T-cell (primary cell): ENCODE data around the gene ZNF524. TPM values are rescaled to one million over a fixed set of nuclear protein-coding genes. Genes with fewer than 3 reads are reported as not detected.
A peak's percentile ranks its signal among the peaks of the same experiment; 100 is the strongest.
"Not testable (repeated sequence)": the region's sequence is repeated elsewhere in the genome, so short reads cannot be mapped to it uniquely, and the experiment has no call there.

Experiments
- ATAC-seq, 4 experiments: fragments of 200-7000 bp in 3 of 4; fragments of 150-1000 bp in 1 of 4; cut with Tn5 transposase; replicated peaks in 1 of 4; 1 replicate in 3 of 4; 2 replicates in 1 of 4; pipeline ENCODE4 v1.10.0; 2021; ENCODE audit warnings: moderate library complexity in 3 of 4, mild to moderate bottlenecking in 2 of 4, moderate number of reproducible peaks in 1 of 4
- CTCF ChIA-PET, 2 donors: fragments of 300-600 bp; sonication (Branson Sonifier 250); formaldehyde crosslinking; loops; one replicate each; lab custom pipeline; 2022; ENCODE audit warnings: antibody characterized with exemption in 2 of 2; lab: Charles Lee
- POLR2A ChIA-PET, 2 donors: fragments of 300-600 bp; sonication (Branson Sonifier 250); formaldehyde crosslinking; loops; one replicate each; lab custom pipeline; 2022; ENCODE audit warnings: antibody characterized with exemption in 2 of 2; lab: Charles Lee
- DNase-seq, 35 experiments: peaks; one replicate each; pipeline versions ENCODE4 v3.0.0 to v3.0.0-alpha.2; 2013 to 2023
- H3K27ac ChIP-seq: one replicate; pipeline ENCODE4 v1.5.1; 2013; ENCODE audit warnings: low read length
- H3K27me3 ChIP-seq, 2 experiments: replicated peaks in 1 of 2; 1 replicate in 1 of 2; 2 replicates in 1 of 2; pipeline versions ENCODE4 v1.6.1 to v1.7.0; 2013; ENCODE audit warnings: low read length in 1 of 2, mixed read lengths in 1 of 2; ENCODE audit not compliant: control insufficient read depth in 2 of 2, insufficient read depth in 2 of 2; ENCODE audit errors: extremely low read depth in 1 of 2
- H3K36me3 ChIP-seq, 2 donors: 1 replicate in 1 of 2; 2 replicates in 1 of 2; pipeline versions ENCODE4 v1.6.1 to v1.7.0; 2013; ENCODE audit warnings: low read length in 1 of 2; ENCODE audit not compliant: control insufficient read depth in 2 of 2, insufficient read depth in 1 of 2; ENCODE audit errors: extremely low read depth in 1 of 2
- H3K4me1 ChIP-seq, 2 experiments: 1 replicate in 1 of 2; 2 replicates in 1 of 2; pipeline versions ENCODE4 v1.6.1 to v1.7.0; 2013; ENCODE audit warnings: low read length in 2 of 2, mixed read lengths in 1 of 2; ENCODE audit not compliant: insufficient read depth in 2 of 2, control insufficient read depth in 1 of 2; ENCODE audit errors: extremely low read depth in 1 of 2
- H3K4me3 ChIP-seq, 2 donors: 1 replicate in 1 of 2; 2 replicates in 1 of 2; pipeline versions ENCODE4 v1.5.1 to v1.7.0; 2013; ENCODE audit warnings: mild to moderate bottlenecking in 2 of 2, low read length in 1 of 2, moderate library complexity in 1 of 2; ENCODE audit not compliant: control insufficient read depth in 1 of 2; ENCODE audit errors: extremely low read depth in 1 of 2
- H3K9me3 ChIP-seq: 2 replicates; pipeline ENCODE4 v1.7.0; 2013
- H3K27ac Mint-ChIP-seq, 2 donors: one replicate each; pipeline ENCODE4 v1.8.0; 2020 to 2021; ENCODE audit warnings: mild to moderate bottlenecking in 2 of 2, mixed read lengths in 2 of 2
- H3K27me3 Mint-ChIP-seq, 2 donors: one replicate each; pipeline ENCODE4 v1.8.0; 2021 to 2022; ENCODE audit warnings: mixed read lengths in 2 of 2
- H3K36me3 Mint-ChIP-seq: one replicate; pipeline ENCODE4 v1.8.0; 2021; ENCODE audit warnings: mixed read lengths
- H3K4me1 Mint-ChIP-seq, 3 donors: one replicate each; pipeline ENCODE4 v1.8.0; 2020 to 2022; ENCODE audit warnings: mixed read lengths in 3 of 3, mild to moderate bottlenecking in 1 of 3
- H3K4me3 Mint-ChIP-seq, 3 donors: one replicate each; pipeline ENCODE4 v1.8.0; 2020 to 2022; ENCODE audit warnings: mild to moderate bottlenecking in 3 of 3, mixed read lengths in 3 of 3, moderate library complexity in 3 of 3
- H3K9me3 Mint-ChIP-seq, 3 donors: one replicate each; pipeline ENCODE4 v1.8.0; 2020 to 2022; ENCODE audit warnings: mixed read lengths in 3 of 3
- WGBS: methylation state at CpG from one replicate; pipeline ENCODE4 v1.1.5; 2013; ENCODE audit warnings: missing lambda C conversion rate; ENCODE audit not compliant: insufficient coverage; 5-methylcytosine and 5-hydroxymethylcytosine counted together
- total RNA-seq, 35 experiments: library from RNA in 6 of 35; stranded (reverse) in 6 of 35; fragments of 120-200 nt in 1 of 35; gene quantifications; one replicate each; pipeline versions ENCODE4 v1.2.1 to v1.2.4 and lab custom pipeline; 2013 to 2026

ZNF524 gene
- total RNA-seq, 5 donors from 2014 or later (not counting 1 experiment from before 2014, with no cell fraction given) = 14.9 to 42.2 (median 33.4) TPM

DNA sequence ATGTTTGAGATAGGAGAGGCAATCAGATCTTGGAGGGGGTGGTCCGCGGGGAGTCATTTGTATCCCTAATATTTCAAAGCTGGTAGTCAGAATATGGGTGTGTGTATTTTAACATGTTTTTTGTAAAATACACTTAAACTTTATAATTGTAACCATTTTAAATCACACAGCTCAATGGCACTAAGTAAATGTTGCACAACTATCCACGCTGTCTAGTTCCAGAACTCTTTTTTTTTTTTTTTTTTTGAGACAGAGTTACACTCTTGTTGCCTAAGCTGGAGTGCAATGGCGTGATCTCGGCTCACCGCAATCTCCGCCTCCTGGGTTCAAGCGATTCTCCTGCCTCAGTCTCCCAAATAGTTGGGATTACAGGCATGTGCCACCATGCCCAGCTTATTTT lies 16.2 kb upstream of the ZNF524 start:
- DNase-seq, H3K9me3 Mint-ChIP-seq, H3K27ac Mint-ChIP-seq, H3K36me3 Mint-ChIP-seq, H3K27ac ChIP-seq, ATAC-seq, H3K36me3 ChIP-seq, H3K4me3 ChIP-seq, H3K9me3 ChIP-seq, H3K27me3 Mint-ChIP-seq, POLR2A ChIA-PET, H3K4me3 Mint-ChIP-seq: not testable (repeated sequence)
- WGBS = 67% methylated on average over 1 of the region's 8 CpGs
- peaks cover 39 to 48% (median 48%) of the 10 kb centered on the region in 3 donors for H3K4me1 Mint-ChIP-seq
- Histone ChIP-seq H3K27me3 (peaks cover 0 to 17% of the 10 kb centered on the region in 2 experiments), H3K4me1 (peaks cover 23 to 52% of the 10 kb centered on the region in 2 experiments)
- CTCF ChIA-PET = interaction anchor here (0.5 to 1.3 kb wide), 5 partner anchors 21 to 1472 kb away, joined by 3 to 9 read pairs (median 3); partner anchors contain the start of gene ZNF865 (in 1 of the 2)

DNA sequence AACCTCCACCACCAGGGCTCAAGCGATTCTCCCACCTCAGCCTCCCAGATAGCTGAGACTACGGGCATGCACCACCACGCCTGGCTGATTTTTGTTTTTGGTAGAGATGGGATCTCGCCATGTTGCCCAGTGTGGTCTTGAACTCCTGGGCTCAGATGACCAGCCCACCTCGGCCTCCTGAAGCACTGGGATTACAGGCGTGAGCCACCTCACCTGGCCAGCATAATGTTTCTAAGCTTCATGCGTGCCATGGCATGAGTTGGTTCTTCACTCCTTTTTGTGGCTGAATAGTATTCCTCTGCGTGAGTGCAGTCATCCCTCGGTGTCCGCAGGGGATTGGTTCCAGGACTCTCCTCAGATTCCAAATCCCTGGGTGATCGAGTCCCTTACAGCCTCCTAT lies 15.2 kb upstream of the ZNF524 start:
- 94% methylated on average over 7 of the region's 11 CpGs for WGBS
- CTCF ChIA-PET = no interaction called here

DNA sequence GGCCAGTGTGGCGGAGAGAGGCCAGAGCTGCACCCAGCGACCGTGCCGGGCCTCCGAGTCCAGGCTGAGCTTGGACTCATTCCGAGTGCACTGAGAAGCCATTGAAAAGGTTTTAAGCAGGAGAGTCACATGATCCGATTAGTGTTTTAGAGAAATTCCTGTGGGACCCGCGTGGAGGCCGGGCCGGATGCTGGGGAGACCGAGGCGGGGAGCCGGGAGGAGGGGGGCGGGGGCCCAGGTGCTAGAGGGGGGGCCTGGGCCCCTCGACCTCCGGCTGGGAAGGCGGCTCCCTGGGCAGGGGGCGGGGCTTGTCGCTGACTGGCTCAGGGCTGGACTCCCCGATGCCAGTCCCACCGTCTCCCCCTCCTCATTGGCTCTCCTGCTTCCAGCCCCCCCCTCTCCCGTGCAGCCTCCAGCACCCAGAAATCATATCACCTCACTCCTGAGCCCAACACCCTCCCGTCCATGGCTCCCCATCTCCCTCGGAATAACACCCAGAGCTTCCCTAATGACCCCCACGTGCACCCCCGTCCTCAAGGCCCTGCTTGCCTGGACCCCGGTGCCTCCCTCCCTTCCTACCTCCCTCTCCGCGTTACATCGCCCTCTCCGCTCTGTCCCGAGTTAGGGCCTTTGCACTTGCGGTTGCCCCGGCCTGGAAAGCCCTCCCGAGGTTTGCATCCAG lies 14.3 kb upstream of the ZNF524 start:
- peak in 19 of 35 experiments; percentile 4 to 56 (median 38) for DNase-seq
- 8% methylated on average over 31 of the region's 36 CpGs for WGBS

More for the DNA sequence above, 15.2 kb upstream of the ZNF524 start:
- no peaks in the 10 kb centered on the region for H3K9me3 Mint-ChIP-seq
- DNase-seq (no peak), ATAC-seq (no peak)
- peaks cover 0 to 2% of the 10 kb centered on the region in 2 donors for H3K27me3 Mint-ChIP-seq
- H3K27ac ChIP-seq = no peak overlapping the region
- H3K27ac Mint-ChIP-seq = peak overlapping the region; percentile 65 to 82
- POLR2A ChIA-PET = no interaction called here
- peaks cover 1% of the 10 kb centered on the region for H3K36me3 Mint-ChIP-seq
- peak overlapping the region in 1 of 3 donors; percentile 77 for H3K4me3 Mint-ChIP-seq
- peaks cover 23 to 48% of the 10 kb centered on the region in 2 experiments for H3K4me1 ChIP-seq
- no peak overlapping the region for H3K4me3 ChIP-seq
- H3K27me3 ChIP-seq = peaks cover 0 to 17% of the 10 kb centered on the region in 2 experiments
- H3K4me1 Mint-ChIP-seq = peaks cover 35 to 48% (median 42%) of the 10 kb centered on the region in 3 donors
- no peaks in the 10 kb centered on the region for H3K36me3 ChIP-seq
- no peaks in the 10 kb centered on the region for H3K9me3 ChIP-seq

GRCh38 chr19:55586976-55587668 lies 13.0 kb upstream of the ZNF524 start:
- ChIA-PET CTCF (interaction anchor here in 1 of 2 donors (0.6 to 1.2 kb wide), 3 partner anchors 13 to 66 kb away, joined by 3 to 5 read pairs (median 4); partner anchors contain the start of genes ZNF524 and ZNF865), POLR2A (interaction anchor here in 1 of 2 donors (0.7 kb wide), 1 partner anchor 53 kb away, joined by 3 read pairs; no protein-coding TSS in a partner anchor)
- Mint-ChIP-seq H3K4me1 (peaks cover 20 to 35% (median 25%) of the 10 kb centered on the region in 3 donors), H3K27me3 (peaks cover 0 to 2% of the 10 kb centered on the region in 2 donors), H3K27ac (peak overlapping the region; percentile 78 to 82), H3K9me3 (no peaks in the 10 kb centered on the region), H3K4me3 (peak overlapping the region; percentile 77 to 83 (median 82)), H3K36me3 (peaks cover 4% of the 10 kb centered on the region)
- peak overlapping the region; percentile 40 to 57 for H3K4me3 ChIP-seq
- peaks cover 0 to 17% of the 10 kb centered on the region in 2 experiments for H3K27me3 ChIP-seq
- peak; percentile 79 to 96 (median 89) for DNase-seq
- WGBS = 5% methylated on average over 17 of the region's 40 CpGs
- no peaks in the 10 kb centered on the region for H3K9me3 ChIP-seq
- peaks cover 17 to 29% of the 10 kb centered on the region in 2 experiments for H3K4me1 ChIP-seq
- peak; percentile 90 to 97 (median 94) for ATAC-seq
- peaks cover 2 to 4% of the 10 kb centered on the region in 2 donors for H3K36me3 ChIP-seq
- H3K27ac ChIP-seq = no peak overlapping the region

More for the DNA sequence above, 14.3 kb upstream of the ZNF524 start:
- Histone ChIP-seq H3K27me3 (peaks cover 0 to 17% of the 10 kb centered on the region in 2 experiments), H3K9me3 (no peaks in the 10 kb centered on the region), H3K4me1 (peaks cover 23 to 40% of the 10 kb centered on the region in 2 experiments), H3K27ac (peak overlapping the region; percentile 18), H3K4me3 (peak overlapping the region; percentile 30 to 64), H3K36me3 (no peaks in the 10 kb centered on the region)
- Mint-ChIP-seq H3K9me3 (no peaks in the 10 kb centered on the region), H3K4me3 (peak overlapping the region; percentile 77 to 83 (median 82)), H3K27ac (peak overlapping the region; percentile 79 to 82), H3K36me3 (no peaks in the 10 kb centered on the region), H3K27me3 (peaks cover 0 to 2% of the 10 kb centered on the region in 2 donors), H3K4me1 (peaks cover 32 to 46% (median 38%) of the 10 kb centered on the region in 3 donors)
- peak; percentile 36 to 59 (median 42) for ATAC-seq
- ChIA-PET POLR2A (interaction anchor here in 1 of 2 donors (0.6 kb wide), 1 partner anchor 15 kb away, joined by 5 read pairs; no protein-coding TSS in a partner anchor), CTCF (interaction anchor here in 1 of 2 donors (0.6 kb wide), 1 partner anchor 62 kb away, joined by 3 read pairs; the partner anchor contains the start of gene CCDC106)

GRCh38 chr19:55588738-55589137 lies 11.3 kb upstream of the ZNF524 start:
- DNase-seq (no peak), ATAC-seq (no peak)
- POLR2A ChIA-PET = no interaction called here
- peaks cover 17 to 29% of the 10 kb centered on the region in 2 experiments for H3K4me1 ChIP-seq
- CTCF ChIA-PET = no interaction called here
- H3K36me3 Mint-ChIP-seq = peaks cover 7% of the 10 kb centered on the region
- H3K9me3 ChIP-seq = no peaks in the 10 kb centered on the region
- peaks cover 20 to 34% (median 23%) of the 10 kb centered on the region in 3 donors for H3K4me1 Mint-ChIP-seq
- WGBS = 89% methylated on average over 6 of the region's 8 CpGs
- no peak overlapping the region for H3K27ac Mint-ChIP-seq
- H3K9me3 Mint-ChIP-seq = no peaks in the 10 kb centered on the region
- H3K27me3 ChIP-seq = peaks cover 0 to 17% of the 10 kb centered on the region in 2 experiments
- H3K4me3 Mint-ChIP-seq = no peak overlapping the region
- peaks cover 0 to 2% of the 10 kb centered on the region in 2 donors for H3K27me3 Mint-ChIP-seq
- H3K4me3 ChIP-seq = no peak overlapping the region
- H3K27ac ChIP-seq = no peak overlapping the region
- peaks cover 5 to 16% of the 10 kb centered on the region in 2 donors for H3K36me3 ChIP-seq

DNA sequence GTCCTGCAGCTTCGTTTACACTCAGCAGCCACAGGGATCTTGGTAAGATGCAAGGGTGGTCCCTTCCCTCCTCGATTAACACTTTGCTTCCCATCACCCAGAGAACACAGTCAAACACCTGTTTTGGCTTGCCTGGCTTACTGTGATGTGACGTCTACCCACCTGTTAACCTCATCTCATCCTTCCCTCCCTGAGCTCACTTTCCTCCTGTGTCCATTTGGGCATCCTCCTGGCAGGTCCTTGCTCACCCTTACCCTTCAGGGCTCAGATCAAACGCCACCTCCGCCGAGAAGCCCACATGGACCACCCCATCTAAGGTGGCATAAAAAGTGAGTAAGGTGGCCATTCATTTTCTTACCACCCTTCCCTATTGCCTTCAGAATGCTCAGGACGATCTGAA lies 10.0 kb upstream of the ZNF524 start:
- ChIA-PET CTCF (interaction anchor here in 1 of 2 donors (0.6 kb wide), 1 partner anchor 31 kb away, joined by 3 read pairs; no protein-coding TSS in a partner anchor), POLR2A (no interaction called here)
- Mint-ChIP-seq H3K4me3 (peak overlapping the region in 1 of 3 donors; percentile 11), H3K27me3 (peaks cover 0 to 2% of the 10 kb centered on the region in 2 donors), H3K4me1 (peaks cover 20 to 34% (median 21%) of the 10 kb centered on the region in 3 donors), H3K27ac (no peak overlapping the region), H3K36me3 (peaks cover 13% of the 10 kb centered on the region), H3K9me3 (no peaks in the 10 kb centered on the region)
- Histone ChIP-seq H3K4me1 (peaks cover 17 to 29% of the 10 kb centered on the region in 2 experiments), H3K27ac (no peak overlapping the region), H3K9me3 (no peaks in the 10 kb centered on the region), H3K36me3 (peaks cover 10 to 16% of the 10 kb centered on the region in 2 donors), H3K27me3 (peaks cover 0 to 17% of the 10 kb centered on the region in 2 experiments), H3K4me3 (no peak overlapping the region)
- 69% methylated on average over 4 of the region's 7 CpGs for WGBS
- ATAC-seq (no peak), DNase-seq (no peak)
